Lower leg skin (tissue), 3 donors: Measurements from ENCODE around the gene PHF12.

ENCODE experiments used
- CTCF ChIP-seq, 3 donors: fragments of 450-650 bp; IDR thresholded peaks; one replicate each; pipeline ENCODE4 v1.5.1; 2016; ENCODE audit warnings: antibody characterized with exemption in 3 of 3, mild to moderate bottlenecking in 3 of 3, moderate library complexity in 2 of 3
- POLR2A ChIP-seq, 2 donors: fragments of 450-650 bp; IDR thresholded peaks; one replicate each; pipeline ENCODE4 v1.6.1; 2016 to 2017; ENCODE audit warnings: antibody characterized with exemption in 2 of 2, mild to moderate bottlenecking in 1 of 2, moderate library complexity in 1 of 2

GRCh38 chr17:28993645-28994426 is 42.5 kb upstream of the PHF12 start:
- TF ChIP-seq POLR2A (IDR thresholded peaks at IDR 0.05) (no peak), CTCF (IDR thresholded peaks at IDR 0.05) (no peak)
